ES-I3 (cell line): Measurements from ENCODE around the gene CMPK2.

Source experiments
- H3K36me3 ChIP-seq: 2 replicates; pipeline ENCODE4 v1.6.1; 2013; ENCODE audit warnings: mild to moderate bottlenecking, low read length, control low read depth, moderate library complexity; ENCODE audit not compliant: insufficient read depth
- H3K4me1 ChIP-seq: 2 replicates; pipeline ENCODE4 v1.6.1; 2013; ENCODE audit warnings: mild to moderate bottlenecking, control low read depth, low read length; ENCODE audit not compliant: insufficient read depth
- H3K9ac ChIP-seq: 2 replicates; pipeline ENCODE4 v1.6.1; 2013; ENCODE audit warnings: low read depth, mild to moderate bottlenecking, low read length, moderate library complexity
- H3K9me3 ChIP-seq: 2 replicates; pipeline ENCODE4 v1.6.1; 2013; ENCODE audit warnings: mild to moderate bottlenecking, low read length, moderate library complexity; ENCODE audit not compliant: control insufficient read depth, insufficient read depth

CMPK2 gene

DNA sequence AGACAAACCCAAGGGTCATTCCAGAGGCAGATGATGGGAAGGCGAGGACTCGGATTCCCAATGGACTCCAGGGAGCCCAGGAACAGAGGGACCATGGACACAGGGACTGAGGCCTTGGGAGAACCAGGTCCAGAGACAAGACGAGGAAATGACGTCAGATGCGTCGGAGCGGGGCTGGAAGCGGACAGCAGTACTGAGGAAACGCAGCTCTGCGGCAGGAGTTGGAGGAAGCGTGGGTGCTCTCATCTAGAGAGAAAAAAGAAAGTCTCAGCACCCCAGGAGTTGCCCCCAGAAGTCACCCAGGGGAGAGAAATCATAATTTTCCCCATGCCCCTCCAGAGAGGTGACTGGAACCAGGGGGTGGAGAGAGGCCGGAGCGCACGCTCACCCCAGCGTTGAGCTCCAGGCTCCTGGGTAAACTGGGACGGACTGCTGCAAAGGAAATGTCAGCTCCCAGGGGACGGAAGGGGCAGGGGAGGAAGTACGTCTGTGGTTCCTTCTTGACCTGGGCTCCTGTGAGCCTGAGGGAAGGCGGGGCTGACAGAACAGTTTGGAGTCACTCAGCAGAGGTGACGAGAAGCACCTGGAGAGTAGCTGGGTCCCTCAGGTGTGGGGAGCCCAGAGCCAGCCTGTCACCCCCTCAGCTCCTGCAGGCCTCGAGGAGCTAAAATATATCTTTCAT, 44.7 kb downstream of the CMPK2 start:
- H3K9ac ChIP-seq: no peak overlapping the region
- H3K36me3 ChIP-seq: no peaks in the 10 kb centered on the region
- no peaks in the 10 kb centered on the region for H3K9me3 ChIP-seq
- H3K4me1 ChIP-seq: no peaks in the 10 kb centered on the region

DNA sequence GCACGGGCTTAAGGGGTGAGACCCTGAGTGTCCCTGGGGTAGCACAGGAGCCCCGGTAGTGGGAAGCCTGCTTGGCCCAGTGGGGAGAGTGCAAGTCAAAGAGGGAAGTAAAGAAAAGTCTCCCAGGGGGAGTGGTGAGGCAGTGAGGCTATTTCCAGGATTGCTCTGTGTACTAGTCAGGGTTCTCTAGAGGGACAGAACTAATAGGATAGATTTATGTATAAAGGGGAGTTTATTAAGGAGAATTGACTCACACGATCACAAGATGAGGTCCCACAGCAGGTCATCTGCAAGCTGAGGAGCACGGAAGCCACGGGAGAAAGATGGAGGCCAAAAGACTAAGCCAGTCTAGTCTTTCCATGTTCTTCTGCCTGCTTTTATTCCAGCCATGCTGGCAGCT, 45.5 kb downstream of the CMPK2 start:
- Histone ChIP-seq H3K4me1 (no peaks in the 10 kb centered on the region), H3K9ac (no peak overlapping the region), H3K9me3 (peaks cover 3% of the 10 kb centered on the region; the same call in 1 of the 2 replicates), H3K36me3 (no peaks in the 10 kb centered on the region)

DNA sequence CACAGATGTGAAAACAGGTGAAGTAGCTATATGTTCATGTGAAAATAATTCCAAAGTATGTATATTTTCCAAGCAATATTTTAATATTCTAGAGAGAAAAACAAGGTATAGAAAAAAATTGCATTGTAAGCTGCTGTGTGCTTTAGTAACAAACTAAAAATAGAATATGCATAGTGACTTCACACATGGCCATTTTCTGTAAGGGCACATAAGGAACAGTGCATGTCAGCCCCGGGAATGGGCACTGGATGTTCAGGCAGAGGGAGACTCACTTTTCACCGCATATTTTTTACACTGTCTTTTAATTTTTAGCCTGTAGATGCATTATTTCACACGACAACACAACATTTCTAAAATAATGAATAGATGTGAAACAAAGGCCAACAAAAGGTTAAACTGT, 46.0 kb downstream of the CMPK2 start:
- H3K4me1 ChIP-seq: no peaks in the 10 kb centered on the region
- peaks cover 3% of the 10 kb centered on the region; the same call in 1 of the 2 replicates for H3K9me3 ChIP-seq
- no peak overlapping the region for H3K9ac ChIP-seq
- H3K36me3 ChIP-seq: no peaks in the 10 kb centered on the region

DNA sequence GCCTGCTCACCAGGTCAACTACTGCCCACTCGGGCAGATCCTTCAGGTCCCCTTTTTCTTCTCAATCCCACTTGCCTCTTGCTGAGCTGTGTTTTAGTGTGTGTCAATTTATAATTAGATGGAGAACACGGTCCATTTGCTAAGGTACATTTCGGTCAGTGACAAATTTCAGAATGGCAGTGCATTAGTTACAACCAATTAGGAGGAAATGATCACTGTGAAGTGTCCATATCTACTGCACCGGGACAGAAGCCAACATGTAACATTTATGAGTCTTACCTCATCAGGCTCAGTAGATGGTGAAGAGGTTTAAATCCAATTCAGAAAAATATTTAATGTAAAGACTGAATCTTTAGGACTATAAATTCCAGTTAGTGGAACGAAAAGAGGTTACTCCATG, 47.7 kb downstream of the CMPK2 start:
- no peak overlapping the region for H3K9ac ChIP-seq
- H3K36me3 ChIP-seq: no peaks in the 10 kb centered on the region
- peaks cover 3% of the 10 kb centered on the region; the same call in 1 of the 2 replicates for H3K9me3 ChIP-seq
- H3K4me1 ChIP-seq: no peaks in the 10 kb centered on the region

DNA sequence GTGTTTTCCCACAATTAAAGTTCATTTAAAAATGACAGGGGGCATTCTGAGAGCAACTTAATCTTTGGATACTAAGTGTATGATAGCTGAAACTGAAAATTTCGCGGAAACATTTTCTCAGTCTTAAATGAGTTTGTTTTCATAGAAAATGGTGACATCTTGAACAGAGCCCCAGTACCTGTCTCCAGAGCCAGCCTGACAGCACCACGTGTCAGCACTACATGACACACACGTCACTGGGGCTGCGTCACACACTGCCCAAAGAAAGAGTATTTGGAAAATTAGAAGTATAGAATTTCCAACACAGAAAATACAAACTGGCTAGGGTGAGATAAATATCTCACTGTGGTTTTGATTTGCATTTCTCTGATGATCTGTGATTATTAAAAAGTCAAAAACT, 50.8 kb downstream of the CMPK2 start:
- Histone ChIP-seq H3K36me3 (no peaks in the 10 kb centered on the region), H3K9ac (no peak overlapping the region), H3K9me3 (peaks cover 3% of the 10 kb centered on the region; the same call in 1 of the 2 replicates), H3K4me1 (no peaks in the 10 kb centered on the region)

DNA sequence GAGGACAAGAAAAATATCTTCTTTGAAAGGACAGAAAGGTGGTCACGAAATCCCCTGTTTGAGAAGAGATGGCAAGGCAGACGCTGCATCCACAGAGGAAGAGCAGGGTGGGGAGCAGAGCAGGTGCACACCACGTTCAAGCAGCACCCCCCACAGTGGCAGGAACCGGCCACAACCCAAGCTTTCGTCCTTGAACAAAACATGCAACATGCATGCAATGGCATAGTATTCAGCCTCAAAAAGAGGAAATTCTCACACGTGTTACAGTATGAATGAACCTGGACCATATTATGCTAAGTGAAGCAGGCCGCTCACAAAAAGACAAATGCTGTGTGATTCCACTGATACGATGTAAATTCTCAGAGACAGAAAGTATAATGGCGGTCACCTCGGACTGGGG, 51.4 kb downstream of the CMPK2 start:
- H3K9me3 ChIP-seq: peaks cover 3% of the 10 kb centered on the region; the same call in 1 of the 2 replicates
- H3K4me1 ChIP-seq: no peaks in the 10 kb centered on the region
- H3K36me3 ChIP-seq: no peaks in the 10 kb centered on the region
- no peak overlapping the region for H3K9ac ChIP-seq

DNA sequence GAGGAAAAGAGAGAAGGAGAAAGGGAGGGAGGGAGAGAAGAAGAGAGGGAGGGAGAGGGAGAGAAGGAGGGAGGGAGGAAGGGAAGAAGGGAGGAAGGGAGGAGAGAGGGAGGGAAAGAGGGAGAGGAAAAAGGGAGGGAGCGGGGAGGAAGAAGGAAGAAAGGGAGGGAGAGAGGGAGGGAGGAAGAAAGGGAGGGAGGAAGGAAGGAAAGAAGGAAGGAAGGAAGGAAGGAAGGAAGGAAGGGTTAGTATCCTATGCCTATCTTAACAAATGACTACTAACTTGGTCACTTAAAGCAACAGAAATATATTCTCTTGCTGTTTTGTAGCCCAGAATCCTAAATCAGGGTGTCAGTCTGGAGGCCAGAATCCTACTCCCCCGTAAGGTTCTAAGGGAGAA, 52.1 kb downstream of the CMPK2 start:
- Histone ChIP-seq H3K9ac (no peak overlapping the region), H3K4me1 (no peaks in the 10 kb centered on the region), H3K36me3 (no peaks in the 10 kb centered on the region), H3K9me3 (peaks cover 3% of the 10 kb centered on the region; the same call in 1 of the 2 replicates)

DNA sequence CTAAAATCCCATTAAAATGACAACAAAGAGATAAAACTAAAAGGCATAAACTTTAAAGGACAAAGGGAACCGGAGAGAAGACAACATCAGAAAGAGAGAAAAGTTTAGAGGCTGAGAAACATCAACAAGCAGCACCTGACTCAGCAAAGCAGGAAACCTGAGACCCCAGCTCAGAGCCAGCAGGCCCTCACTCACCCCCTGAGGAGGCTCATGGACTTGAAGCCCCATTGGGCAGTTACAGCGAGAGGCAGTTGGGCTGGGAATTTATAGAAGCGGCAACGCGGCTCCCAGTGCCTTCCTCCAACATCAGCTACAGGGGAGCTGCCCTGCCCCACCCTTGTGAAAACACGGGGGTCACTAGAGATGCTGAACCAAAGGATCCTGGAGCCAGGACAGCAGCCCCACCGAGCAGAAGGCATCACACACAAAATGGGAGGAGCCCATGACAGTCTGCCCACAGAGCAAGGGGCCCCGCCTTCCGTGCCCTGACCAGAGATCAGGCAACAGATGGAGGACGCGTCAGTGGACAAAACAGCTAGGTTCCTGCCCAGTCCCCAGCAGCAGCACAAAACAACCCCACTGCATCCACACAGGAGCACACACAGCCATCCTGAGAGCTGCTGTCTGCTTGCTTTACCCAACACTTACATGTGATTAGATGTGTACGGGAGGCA, 52.7 kb downstream of the CMPK2 start:
- no peak overlapping the region for H3K9ac ChIP-seq
- no peaks in the 10 kb centered on the region for H3K36me3 ChIP-seq
- H3K4me1 ChIP-seq: no peaks in the 10 kb centered on the region
- H3K9me3 ChIP-seq: peaks cover 3% of the 10 kb centered on the region; the same call in 1 of the 2 replicates

DNA sequence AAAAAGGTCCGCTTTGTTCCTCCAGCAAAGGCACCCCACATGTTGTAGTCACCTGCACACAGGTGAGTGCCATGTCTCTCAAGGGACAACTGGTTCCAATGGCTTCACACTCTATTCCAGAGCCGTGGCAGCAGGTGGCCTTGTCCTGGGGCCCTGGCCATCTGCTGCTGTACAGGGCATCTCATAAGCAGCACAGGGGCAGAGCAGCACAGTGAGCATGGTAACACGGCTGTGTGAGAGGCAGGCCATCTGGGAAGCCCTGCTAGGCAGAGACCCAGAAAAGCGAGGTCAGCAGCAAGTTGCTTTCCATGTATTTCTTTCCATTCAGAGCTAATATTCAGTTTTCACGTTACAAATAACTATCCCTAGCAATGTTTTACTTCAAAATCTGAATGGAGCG, 54.7 kb downstream of the CMPK2 start:
- Histone ChIP-seq H3K9me3 (peaks cover 3% of the 10 kb centered on the region; the same call in 1 of the 2 replicates), H3K4me1 (peaks cover 13% of the 10 kb centered on the region), H3K36me3 (no peaks in the 10 kb centered on the region), H3K9ac (no peak overlapping the region)

DNA sequence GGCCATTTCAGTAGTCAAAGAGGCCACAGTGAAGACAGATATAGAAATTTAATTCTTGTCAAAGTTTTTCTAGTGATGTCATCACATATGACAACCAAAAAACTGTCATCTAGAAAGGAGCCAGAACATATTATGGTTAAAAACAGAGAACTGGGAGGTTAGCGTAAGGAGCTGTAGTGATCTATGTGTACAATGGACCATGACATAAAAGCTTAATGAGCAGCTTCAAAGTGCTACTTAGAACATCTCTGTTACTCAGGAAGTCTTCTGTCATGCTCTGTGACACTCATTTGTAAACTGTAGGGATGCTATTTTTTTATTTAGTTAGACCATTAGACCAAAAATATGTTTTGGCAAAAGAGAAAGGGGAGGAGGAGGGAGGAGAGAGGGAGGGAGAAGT, 57.3 kb downstream of the CMPK2 start:
- no peak overlapping the region for H3K9ac ChIP-seq
- H3K4me1 ChIP-seq: peaks cover 15% of the 10 kb centered on the region
- H3K9me3 ChIP-seq: no peaks in the 10 kb centered on the region
- H3K36me3 ChIP-seq: no peaks in the 10 kb centered on the region

DNA sequence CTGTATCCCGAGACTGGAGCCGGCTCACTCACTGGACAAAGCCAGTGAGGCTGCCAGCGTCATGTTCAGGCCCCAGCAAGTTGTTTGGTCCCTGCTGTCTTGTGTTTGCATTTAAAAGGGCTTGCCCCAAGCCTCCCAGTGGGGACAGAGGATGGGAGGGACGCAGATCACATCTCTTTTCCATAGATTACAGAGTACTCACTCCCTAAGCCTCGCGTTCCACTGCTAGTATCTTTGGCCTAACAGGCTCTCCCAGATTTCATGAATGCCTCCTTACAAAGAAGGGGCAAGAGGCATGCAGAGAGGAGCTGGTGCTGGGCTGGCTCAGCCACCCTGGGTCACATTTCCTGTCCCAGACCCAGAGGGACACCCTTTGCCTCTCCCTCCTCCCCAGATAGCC, 59.1 kb downstream of the CMPK2 start:
- Histone ChIP-seq H3K4me1 (peaks cover 15% of the 10 kb centered on the region), H3K9ac (no peak overlapping the region), H3K36me3 (no peaks in the 10 kb centered on the region), H3K9me3 (no peaks in the 10 kb centered on the region)

DNA sequence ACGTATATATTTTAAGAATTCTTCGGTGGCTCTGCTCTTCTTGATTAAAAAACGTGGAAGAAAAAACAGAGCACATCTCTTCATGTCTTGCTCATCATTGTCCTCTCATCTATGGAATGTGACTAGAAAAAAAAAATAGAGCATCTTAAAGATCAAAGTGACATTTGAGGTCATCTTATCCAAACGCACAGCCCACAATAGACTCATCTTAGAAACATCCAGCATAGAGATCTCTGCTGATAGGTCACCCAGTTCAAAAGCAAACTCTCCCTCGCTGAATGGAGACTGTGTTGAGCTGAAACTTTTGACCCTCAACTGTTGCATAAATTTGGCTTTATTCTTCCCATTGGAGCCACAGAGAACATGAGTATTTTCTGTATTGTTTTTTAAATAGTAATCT, 65.2 kb downstream of the CMPK2 start:
- H3K9me3 ChIP-seq: no peaks in the 10 kb centered on the region
- no peaks in the 10 kb centered on the region for H3K36me3 ChIP-seq
- no peaks in the 10 kb centered on the region for H3K4me1 ChIP-seq
- H3K9ac ChIP-seq: no peak overlapping the region
